Inferior parietal cortex (tissue), 1 donor: ENCODE data around the gene KCNE2.
"Not testable (repeated sequence)": the region's sequence is repeated elsewhere in the genome, so short reads cannot be mapped to it uniquely, and the experiment has no call there.

ENCODE experiments used
- DNase-seq: peaks from one replicate; pipeline ENCODE4 v3.0.0-alpha.2; 2016; ENCODE audit errors: extremely low spot score

The KCNE2 gene

GRCh38 chr21:34407294-34407693 lies 43.5 kb downstream of the KCNE2 start:
- not testable (repeated sequence) for DNase-seq

DNA sequence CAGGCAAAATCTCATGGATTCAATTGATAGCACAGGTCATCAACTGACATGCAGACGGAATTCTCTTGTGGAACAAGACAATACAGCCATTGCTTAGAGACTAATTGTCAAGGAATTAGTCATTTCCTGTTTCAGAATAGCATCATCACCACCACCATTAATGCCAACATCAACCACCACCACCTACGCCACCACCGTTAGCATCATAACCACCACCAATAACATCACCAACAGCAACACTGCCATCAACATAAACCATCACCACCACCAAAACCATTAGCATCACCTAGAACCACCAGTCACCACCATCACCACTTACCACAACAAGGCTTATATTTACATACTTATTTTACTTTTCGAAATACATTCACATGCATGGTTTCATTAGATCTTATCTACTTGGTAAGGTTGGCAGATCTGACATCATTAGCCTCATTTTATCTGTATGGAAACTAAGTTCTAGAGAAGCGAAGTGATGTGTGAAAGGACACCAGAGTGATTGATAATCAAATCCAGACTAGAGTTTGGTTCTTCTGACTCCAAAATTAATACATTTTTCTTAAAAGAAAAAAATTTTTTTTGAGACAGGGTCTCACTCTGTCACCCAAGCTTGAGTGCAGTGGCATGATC lies 53.8 kb downstream of the KCNE2 start:
- DNase-seq = not testable (repeated sequence)
